Measurements from ENCODE around the gene TRIM74. TPM values are rescaled to one million over a fixed set of nuclear protein-coding genes. Genes with fewer than 3 reads are reported as not detected.
"Not testable (repeated sequence)": the region's sequence is repeated elsewhere in the genome, so short reads cannot be mapped to it uniquely, and the experiment has no call there.

The TRIM74 gene
- polyA plus RNA-seq, result under 1 TPM; 0.19 to 0.41 TPM

- not testable (repeated sequence) for H3K9me3 ChIP-seq (ENCODE audit: control insufficient read depth in 2 of 2, insufficient read depth in 1 of 2, low read depth in 1 of 2, low read length in 1 of 2); H3K4me1 ChIP-seq (ENCODE audit: control insufficient read depth in 2 of 2, insufficient read depth in 2 of 2, low read length in 1 of 2); H3K36me3 ChIP-seq (ENCODE audit: control insufficient read depth in 2 of 2, insufficient read depth in 2 of 2, low read length in 1 of 2); H3K4me3 ChIP-seq (ENCODE audit: low read depth in 1 of 2, low read length in 2 of 2); H3K27ac ChIP-seq (ENCODE audit: low read depth in 2 of 2, low read length in 1 of 2); H3K27me3 ChIP-seq (ENCODE audit: control insufficient read depth in 1 of 2, insufficient read depth in 2 of 2, low read length in 2 of 2)
- 36 to 37% methylated on average over 9 to 12 of the region's 36 CpGs for WGBS, 2 donors
Measured at GRCh38 chr7:72968980-72969516, at the start of gene TRIM74. TRIM74 (minus strand) TSS chr7:72969466; CDS start chr7:72966157, 3,309 bp downstream.

GRCh38 chr7:73006491-73006890 lies 37.2 kb upstream of the TRIM74 start:
- 16 to 21% methylated on average over 10 of the region's 10 CpGs for WGBS, 2 donors
- H3K9me3 ChIP-seq (ENCODE audit: control insufficient read depth in 2 of 2, insufficient read depth in 1 of 2, low read depth in 1 of 2, low read length in 1 of 2); H3K36me3 ChIP-seq (ENCODE audit: control insufficient read depth in 2 of 2, insufficient read depth in 2 of 2, low read length in 1 of 2); H3K27me3 ChIP-seq (ENCODE audit: control insufficient read depth in 1 of 2, insufficient read depth in 2 of 2, low read length in 2 of 2); H3K4me1 ChIP-seq (ENCODE audit: control insufficient read depth in 2 of 2, insufficient read depth in 2 of 2, low read length in 1 of 2): not testable (repeated sequence)
- Histone ChIP-seq H3K4me3 (ENCODE audit: low read depth in 1 of 2, low read length in 2 of 2) (peak overlapping the region in 1 of 2 donors; percentile 26), H3K27ac (ENCODE audit: low read depth in 2 of 2, low read length in 1 of 2) (peak overlapping the region in 1 of 2 donors; percentile 31)

GRCh38 chr7:73005693-73006447 lies 36.6 kb upstream of the TRIM74 start:
- not testable (repeated sequence) for H3K4me1 ChIP-seq (ENCODE audit: control insufficient read depth in 2 of 2, insufficient read depth in 2 of 2, low read length in 1 of 2); H3K27me3 ChIP-seq (ENCODE audit: control insufficient read depth in 1 of 2, insufficient read depth in 2 of 2, low read length in 2 of 2); H3K36me3 ChIP-seq (ENCODE audit: control insufficient read depth in 2 of 2, insufficient read depth in 2 of 2, low read length in 1 of 2); H3K9me3 ChIP-seq (ENCODE audit: control insufficient read depth in 2 of 2, insufficient read depth in 1 of 2, low read depth in 1 of 2, low read length in 1 of 2)
- H3K4me3 ChIP-seq (ENCODE audit: low read depth in 1 of 2, low read length in 2 of 2), result peak overlapping the region; percentile 57 to 72
- 0% methylated on average over 42 to 50 of the region's 66 CpGs for WGBS, 2 donors
- H3K27ac ChIP-seq (ENCODE audit: low read depth in 2 of 2, low read length in 1 of 2), result peak overlapping the region; percentile 93 to 97

- peak overlapping the region; percentile 57 to 72 for H3K4me3 ChIP-seq (ENCODE audit: low read depth in 1 of 2, low read length in 2 of 2)
- H3K4me1 ChIP-seq (ENCODE audit: control insufficient read depth in 2 of 2, insufficient read depth in 2 of 2, low read length in 1 of 2), result not testable (repeated sequence)
Measured at GRCh38 chr7:73005356-73005692, 36.1 kb upstream of the TRIM74 start.

GRCh38 chr7:72997887-72998468 lies 28.7 kb upstream of the TRIM74 start:
- not testable (repeated sequence) for H3K36me3 ChIP-seq (ENCODE audit: control insufficient read depth in 2 of 2, insufficient read depth in 2 of 2, low read length in 1 of 2); H3K9me3 ChIP-seq (ENCODE audit: control insufficient read depth in 2 of 2, insufficient read depth in 1 of 2, low read depth in 1 of 2, low read length in 1 of 2); H3K4me1 ChIP-seq (ENCODE audit: control insufficient read depth in 2 of 2, insufficient read depth in 2 of 2, low read length in 1 of 2); H3K4me3 ChIP-seq (ENCODE audit: low read depth in 1 of 2, low read length in 2 of 2); H3K27ac ChIP-seq (ENCODE audit: low read depth in 2 of 2, low read length in 1 of 2); H3K27me3 ChIP-seq (ENCODE audit: control insufficient read depth in 1 of 2, insufficient read depth in 2 of 2, low read length in 2 of 2)
- no CpG with 5 or more reads among the region's 11 CpGs for WGBS, 2 donors

More at GRCh38 chr7:73005356-73005692, 36.1 kb upstream of the TRIM74 start:
- H3K27ac ChIP-seq (ENCODE audit: low read depth in 2 of 2, low read length in 1 of 2), result peak overlapping the region; percentile 93 to 96
- H3K27me3 ChIP-seq (ENCODE audit: control insufficient read depth in 1 of 2, insufficient read depth in 2 of 2, low read length in 2 of 2); H3K36me3 ChIP-seq (ENCODE audit: control insufficient read depth in 2 of 2, insufficient read depth in 2 of 2, low read length in 1 of 2); H3K9me3 ChIP-seq (ENCODE audit: control insufficient read depth in 2 of 2, insufficient read depth in 1 of 2, low read depth in 1 of 2, low read length in 1 of 2): not testable (repeated sequence)
- WGBS, 2 donors, result 0 to 1% methylated on average over 15 to 18 of the region's 30 CpGs

GRCh38 chr7:72997447-72997846 lies 28.2 kb upstream of the TRIM74 start:
- H3K36me3 ChIP-seq (ENCODE audit: control insufficient read depth in 2 of 2, insufficient read depth in 2 of 2, low read length in 1 of 2); H3K4me1 ChIP-seq (ENCODE audit: control insufficient read depth in 2 of 2, insufficient read depth in 2 of 2, low read length in 1 of 2); H3K27ac ChIP-seq (ENCODE audit: low read depth in 2 of 2, low read length in 1 of 2); H3K27me3 ChIP-seq (ENCODE audit: control insufficient read depth in 1 of 2, insufficient read depth in 2 of 2, low read length in 2 of 2); H3K9me3 ChIP-seq (ENCODE audit: control insufficient read depth in 2 of 2, insufficient read depth in 1 of 2, low read depth in 1 of 2, low read length in 1 of 2); H3K4me3 ChIP-seq (ENCODE audit: low read depth in 1 of 2, low read length in 2 of 2): not testable (repeated sequence)
- WGBS, 2 donors, result 79 to 81% methylated on average over 4 of the region's 8 CpGs

GRCh38 chr7:72995484-72995883 lies 26.2 kb upstream of the TRIM74 start:
- not testable (repeated sequence) for H3K27ac ChIP-seq (ENCODE audit: low read depth in 2 of 2, low read length in 1 of 2); H3K36me3 ChIP-seq (ENCODE audit: control insufficient read depth in 2 of 2, insufficient read depth in 2 of 2, low read length in 1 of 2); H3K9me3 ChIP-seq (ENCODE audit: control insufficient read depth in 2 of 2, insufficient read depth in 1 of 2, low read depth in 1 of 2, low read length in 1 of 2); H3K4me3 ChIP-seq (ENCODE audit: low read depth in 1 of 2, low read length in 2 of 2); H3K4me1 ChIP-seq (ENCODE audit: control insufficient read depth in 2 of 2, insufficient read depth in 2 of 2, low read length in 1 of 2); H3K27me3 ChIP-seq (ENCODE audit: control insufficient read depth in 1 of 2, insufficient read depth in 2 of 2, low read length in 2 of 2)
- 95 to 96% methylated on average over 8 of the region's 8 CpGs for WGBS, 2 donors

- not testable (repeated sequence) for H3K36me3 ChIP-seq (ENCODE audit: control insufficient read depth in 2 of 2, insufficient read depth in 2 of 2, low read length in 1 of 2); H3K4me3 ChIP-seq (ENCODE audit: low read depth in 1 of 2, low read length in 2 of 2); H3K27ac ChIP-seq (ENCODE audit: low read depth in 2 of 2, low read length in 1 of 2); H3K4me1 ChIP-seq (ENCODE audit: control insufficient read depth in 2 of 2, insufficient read depth in 2 of 2, low read length in 1 of 2); H3K9me3 ChIP-seq (ENCODE audit: control insufficient read depth in 2 of 2, insufficient read depth in 1 of 2, low read depth in 1 of 2, low read length in 1 of 2); H3K27me3 ChIP-seq (ENCODE audit: control insufficient read depth in 1 of 2, insufficient read depth in 2 of 2, low read length in 2 of 2)
- WGBS, 2 donors, result 32 to 35% methylated on average over 2 to 10 of the region's 14 CpGs
Measured at GRCh38 chr7:72990146-72990913, 21.1 kb upstream of the TRIM74 start.

- not testable (repeated sequence) for H3K36me3 ChIP-seq (ENCODE audit: control insufficient read depth in 2 of 2, insufficient read depth in 2 of 2, low read length in 1 of 2); H3K27ac ChIP-seq (ENCODE audit: low read depth in 2 of 2, low read length in 1 of 2)
- WGBS, 2 donors, result 92% methylated on average over 4 of the region's 11 CpGs; no CpG with 5 or more reads in 1 of the 2 donors
Measured at GRCh38 chr7:72982084-72982483, 12.8 kb upstream of the TRIM74 start.

More at GRCh38 chr7:72982084-72982483, 12.8 kb upstream of the TRIM74 start:
- H3K4me1 ChIP-seq (ENCODE audit: control insufficient read depth in 2 of 2, insufficient read depth in 2 of 2, low read length in 1 of 2); H3K4me3 ChIP-seq (ENCODE audit: low read depth in 1 of 2, low read length in 2 of 2); H3K9me3 ChIP-seq (ENCODE audit: control insufficient read depth in 2 of 2, insufficient read depth in 1 of 2, low read depth in 1 of 2, low read length in 1 of 2); H3K27me3 ChIP-seq (ENCODE audit: control insufficient read depth in 1 of 2, insufficient read depth in 2 of 2, low read length in 2 of 2): not testable (repeated sequence)
